Astrocyte (in vitro differentiated cells and primary cell): ENCODE measurements around the gene RNPS1. TPM values are rescaled to one million over a fixed set of nuclear protein-coding genes. Genes with fewer than 3 reads are reported as not detected.

Experiments
- DNase-seq: peaks from one replicate; pipeline ENCODE4 v3.0.0-alpha.2; 2010; ENCODE audit warnings: low read depth
- FAIRE-seq: peaks from 2 replicates; lab custom pipeline; 2011; peaks lifted over from hg19 to GRCh38; lab: Jason Lieb, UNC
- H2AFZ ChIP-seq: 2 replicates; pipeline ENCODE4 v1.6.0; 2012; ENCODE audit warnings: low read depth, low read length, inconsistent platforms
- H3K27ac ChIP-seq: 2 replicates; pipeline ENCODE4 v1.5.1; 2011; ENCODE audit warnings: low read depth, low read length, inconsistent platforms
- H3K27me3 ChIP-seq: 2 replicates; pipeline ENCODE4 v1.6.0; 2011; ENCODE audit warnings: low read length, inconsistent platforms; ENCODE audit not compliant: insufficient read depth
- H3K36me3 ChIP-seq: 2 replicates; pipeline ENCODE4 v1.5.1; 2011; ENCODE audit warnings: low read length, inconsistent platforms; ENCODE audit not compliant: insufficient read depth
- H3K4me1 ChIP-seq: 2 replicates; pipeline ENCODE4 v1.5.1; 2011; ENCODE audit warnings: low read length, inconsistent platforms; ENCODE audit not compliant: insufficient read depth
- H3K4me2 ChIP-seq: 2 replicates; pipeline ENCODE4 v1.6.0; 2012; ENCODE audit warnings: low read length, inconsistent platforms
- H3K4me3 ChIP-seq: 2 replicates; pipeline ENCODE4 v1.5.1; 2011; ENCODE audit warnings: low read depth, mild to moderate bottlenecking, low read length, inconsistent platforms; ENCODE audit not compliant: insufficient read depth
- H3K79me2 ChIP-seq: 2 replicates; pipeline ENCODE4 v1.6.0; 2012; ENCODE audit warnings: mild to moderate bottlenecking, low read length, inconsistent platforms; ENCODE audit not compliant: insufficient read depth
- H3K9ac ChIP-seq: 2 replicates; pipeline ENCODE4 v1.6.0; 2012; ENCODE audit warnings: mild to moderate bottlenecking, low read length, inconsistent platforms
- H3K9me3 ChIP-seq: 2 replicates; pipeline ENCODE4 v1.5.1; 2012; ENCODE audit warnings: low read depth, mild to moderate bottlenecking, low read length, inconsistent platforms; ENCODE audit not compliant: insufficient read depth
- H4K20me1 ChIP-seq: 2 replicates; pipeline ENCODE4 v1.6.0; 2012; ENCODE audit warnings: low read length, inconsistent platforms; ENCODE audit not compliant: insufficient read depth
- H3K27ac Mint-ChIP-seq: one replicate; pipeline ENCODE4 v1.8.0; 2021; ENCODE audit warnings: mild to moderate bottlenecking, mixed read lengths; ENCODE audit not compliant: unreplicated experiment
- H3K27me3 Mint-ChIP-seq: one replicate; pipeline ENCODE4 v1.8.0; 2021; ENCODE audit warnings: low read depth, mixed read lengths; ENCODE audit not compliant: unreplicated experiment
- H3K36me3 Mint-ChIP-seq: one replicate; pipeline ENCODE4 v1.8.0; 2021; ENCODE audit warnings: low read depth, mixed read lengths; ENCODE audit not compliant: unreplicated experiment
- H3K4me1 Mint-ChIP-seq: one replicate; pipeline ENCODE4 v1.8.0; 2021; ENCODE audit warnings: low read depth, mixed read lengths; ENCODE audit not compliant: unreplicated experiment
- H3K4me3 Mint-ChIP-seq: one replicate; pipeline ENCODE4 v1.8.0; 2021; ENCODE audit warnings: mild to moderate bottlenecking, moderate library complexity, mixed read lengths; ENCODE audit not compliant: unreplicated experiment
- H3K9me3 Mint-ChIP-seq: one replicate; pipeline ENCODE4 v1.8.0; 2021; ENCODE audit warnings: mild to moderate bottlenecking, mixed read lengths; ENCODE audit not compliant: unreplicated experiment
- CTCF ChIP-seq: IDR thresholded peaks from 2 replicates; pipeline ENCODE4 v1.5.1; 2011; ENCODE audit warnings: low read depth, mild to moderate bottlenecking, inconsistent platforms, low read length, moderate library complexity; ENCODE audit not compliant: insufficient read depth
- EZH2 ChIP-seq: IDR thresholded peaks from 2 replicates; pipeline ENCODE4 v1.6.1; 2012; ENCODE audit warnings: mild to moderate bottlenecking, low read length, inconsistent platforms; ENCODE audit not compliant: insufficient read depth
- total RNA-seq: library from RNA; stranded (reverse); gene quantifications from 2 replicates; pipeline ENCODE4 v1.2.1, GENCODE V29; 2021

RNPS1 gene
- total RNA-seq, 1 donor from 2014 or later, result 209 TPM

- Mint-ChIP-seq H3K4me3 (no peak overlapping the region), H3K4me1 (peaks cover 4% of the 10 kb centered on the region), H3K27ac (no peak overlapping the region), H3K27me3 (peaks cover 4% of the 10 kb centered on the region), H3K9me3 (no peaks in the 10 kb centered on the region), H3K36me3 (peaks cover 9% of the 10 kb centered on the region)
- Histone ChIP-seq H3K4me3 (no peak overlapping the region), H3K4me1 (peaks cover 7% of the 10 kb centered on the region), H3K9me3 (no peaks in the 10 kb centered on the region), H3K36me3 (no peaks in the 10 kb centered on the region), H3K79me2 (peaks cover 34% of the 10 kb centered on the region), H3K4me2 (no peak overlapping the region), H3K27ac (no peak overlapping the region), H4K20me1 (peaks cover 36% of the 10 kb centered on the region), H3K27me3 (no peaks in the 10 kb centered on the region), H2AFZ (no peak overlapping the region), H3K9ac (no peak overlapping the region)
- no peak for DNase-seq
- FAIRE-seq, result no peak
- TF ChIP-seq CTCF, result no peak
- no peak for TF ChIP-seq EZH2
Measured at GRCh38 chr16:2271848-2272461, 4.0 kb upstream of the RNPS1 start.

GRCh38 chr16:2270588-2271470 is 2.9 kb upstream of the RNPS1 start:
- no peak overlapping the region for H2AFZ ChIP-seq
- no peak overlapping the region for H3K4me2 ChIP-seq
- peaks cover 15% of the 10 kb centered on the region for H3K4me1 ChIP-seq
- H4K20me1 ChIP-seq, result peaks cover 46% of the 10 kb centered on the region
- H3K9ac ChIP-seq, result no peak overlapping the region
- no peaks in the 10 kb centered on the region for H3K36me3 ChIP-seq
- peaks cover 45% of the 10 kb centered on the region for H3K79me2 ChIP-seq
- H3K27ac ChIP-seq, result no peak overlapping the region
- Mint-ChIP-seq H3K36me3 (peaks cover 9% of the 10 kb centered on the region), H3K27ac (no peak overlapping the region), H3K27me3 (no peaks in the 10 kb centered on the region), H3K4me3 (no peak overlapping the region), H3K4me1 (peaks cover 12% of the 10 kb centered on the region), H3K9me3 (no peaks in the 10 kb centered on the region)
- H3K9me3 ChIP-seq, result no peaks in the 10 kb centered on the region
- no peaks in the 10 kb centered on the region for H3K27me3 ChIP-seq
- DNase-seq (no peak), FAIRE-seq (no peak)
- no peak for TF ChIP-seq CTCF
- TF ChIP-seq EZH2, result no peak
- H3K4me3 ChIP-seq, result no peak overlapping the region
